K562 (cell line): ENCODE data around the gene FOXD3. TPM values are rescaled to one million over a fixed set of nuclear protein-coding genes. Genes with fewer than 3 reads are reported as not detected.
A peak's percentile ranks its signal among the peaks of the same experiment; 100 is the strongest.

ENCODE experiments used
- CBX1 ChIP-seq: sonication (generic); IDR thresholded peaks from 2 replicates; pipeline ENCODE4 v1.6.1; 2016; ENCODE audit warnings: antibody characterized with exemption, low read depth, mild to moderate bottlenecking
- CXXC5 ChIP-seq: fragments of 250-450 bp; sonication (Bioruptor Pico); IDR thresholded peaks from 2 replicates; pipeline ENCODE4 v1.8.0; 2022; ENCODE audit warnings: inconsistent platforms, mild to moderate bottlenecking, moderate library complexity
- DEAF1 ChIP-seq: fragments of 450-650 bp; formaldehyde crosslinking; IDR thresholded peaks from 2 replicates; pipeline ENCODE4 v1.4.0; 2020; ENCODE audit warnings: mild to moderate bottlenecking, moderate library complexity
- FOSL1 ChIP-seq: fragments of 200-800 bp; sonication (Bioruptor generic); conservative IDR thresholded peaks from 2 replicates; pipeline ENCODE4 v1.6.1; 2016; ENCODE audit warnings: missing genetic modification characterization, missing compliant biosample characterization
- FOXK1 ChIP-seq: sonication (generic); formaldehyde crosslinking; IDR thresholded peaks from 2 replicates; pipeline ENCODE4 v1.8.0; 2022; ENCODE audit warnings: missing genetic modification reagents, mild to moderate bottlenecking, borderline replicate concordance
- HNRNPL ChIP-seq: fragments of 200-400 bp; formaldehyde crosslinking; IDR thresholded peaks from 2 replicates; pipeline ENCODE4 v1.6.1; 2017; ENCODE audit warnings: low read depth, mild to moderate bottlenecking, low read length
- KAT7 ChIP-seq: sonication (generic); formaldehyde crosslinking; IDR thresholded peaks from 2 replicates; pipeline ENCODE4 v1.8.0; 2022; ENCODE audit warnings: missing genetic modification reagents, mild to moderate bottlenecking, borderline replicate concordance
- MTA3 ChIP-seq: fragments of 450-650 bp; formaldehyde crosslinking; IDR thresholded peaks from 2 replicates; pipeline ENCODE4 v1.6.1; 2017; ENCODE audit warnings: mild to moderate bottlenecking, borderline replicate concordance
- NFIC ChIP-seq: fragments of 450-650 bp; IDR thresholded peaks from 2 replicates; pipeline ENCODE4 v1.6.1; 2017; ENCODE audit warnings: mild to moderate bottlenecking, inconsistent platforms
- NR2C1 ChIP-seq, 2 experiments: fragments of 450-650 bp; IDR thresholded peaks; 2 replicates each; pipeline ENCODE4 v1.6.1; 2017; ENCODE audit warnings: mild to moderate bottlenecking in 2 of 2, antibody characterized with exemption in 1 of 2, inconsistent platforms in 1 of 2, missing compliant biosample characterization in 1 of 2, missing genetic modification characterization in 1 of 2
- POLR2G ChIP-seq: fragments of 200-400 bp; formaldehyde crosslinking; IDR thresholded peaks from 2 replicates; pipeline ENCODE4 v1.6.1; 2017; ENCODE audit warnings: low read depth, mild to moderate bottlenecking, antibody characterized with exemption, low read length, moderate library complexity
- PRMT5 ChIP-seq: sonication (generic); formaldehyde crosslinking; IDR thresholded peaks from 2 replicates; pipeline ENCODE4 v1.5.0; 2020; ENCODE audit warnings: missing genetic modification reagents
- RBFOX2 ChIP-seq: fragments of 200-400 bp; formaldehyde crosslinking; IDR thresholded peaks from 2 replicates; pipeline ENCODE4 v1.6.1; 2017; ENCODE audit warnings: low read depth, mild to moderate bottlenecking, low read length, moderate library complexity
- RCOR1 ChIP-seq, 2 experiments: IDR thresholded peaks; 2 replicates each; pipeline ENCODE4 v1.6.1; 2012; ENCODE audit warnings: low read depth in 2 of 2, low read length in 2 of 2, borderline replicate concordance in 1 of 2, improper control_type of control experiment in 1 of 2
- SIN3A ChIP-seq, 2 experiments: fragments of 150-350 bp in 1 of 2; IDR thresholded peaks; 2 replicates each; pipeline ENCODE4 v1.6.1; 2011 to 2016; ENCODE audit warnings: borderline replicate concordance in 2 of 2, low read depth in 2 of 2, low read length in 2 of 2, mild to moderate bottlenecking in 2 of 2, moderate library complexity in 2 of 2; ENCODE audit not compliant: control insufficient read depth in 1 of 2
- SMAD4 ChIP-seq: fragments of 250-450 bp; sonication (Bioruptor Pico); conservative IDR thresholded peaks from 2 replicates; pipeline ENCODE4 v1.8.0; 2021; ENCODE audit warnings: inconsistent platforms, mild to moderate bottlenecking, moderate library complexity
- XRCC5 ChIP-seq: fragments of 200-400 bp; formaldehyde crosslinking; IDR thresholded peaks from 2 replicates; pipeline ENCODE4 v1.6.1; 2017; ENCODE audit warnings: low read depth, mild to moderate bottlenecking, low read length
- polyA plus RNA-seq, 8 experiments: library from polyadenylated mRNA; depleted of rRNA in 4 of 8; stranded (reverse) in 5 of 8; unstranded in 3 of 8; fragments of >200 nt; fragmentation: Nextera tagmentation in 2 of 8; fragmentation: Illumina TruSeq in 1 of 8; extraction: Ambion mirVana in 2 of 8; extraction: Trizol in 1 of 8; gene quantifications; 2 replicates each; pipeline versions ENCODE4 v1.2.1 to v1.2.3, GENCODE V29; 2011 to 2014; ENCODE audit warnings: inconsistent platforms in 1 of 8, missing spikeins in 1 of 8
- total RNA-seq, 7 experiments: library from RNA; depleted of rRNA in 6 of 7; stranded (reverse); fragments of >200 nt in 6 of 7; fragmentation: Illumina TruSeq in 2 of 7; extraction: Trizol in 2 of 7; gene quantifications; 2 replicates each; pipeline versions ENCODE4 v1.2.1 to v1.2.3, GENCODE V29; 2011 to 2021; ENCODE audit warnings: low replicate concordance in 1 of 7
- TF ChIP-seq, protein P1 (sequence below): IDR thresholded peaks from 3 replicates; pipeline ENCODE4 v1.6.1; 2011; ENCODE audit warnings: borderline replicate concordance, mild to moderate bottlenecking; ENCODE audit not compliant: insufficient read length, insufficient read depth
- TF ChIP-seq, protein P2 (sequence below), 2 experiments: fragments of 450-650 bp; conservative IDR thresholded peaks; 2 replicates each; pipeline ENCODE4 v1.6.1; 2017; ENCODE audit warnings: mild to moderate bottlenecking in 2 of 2, moderate library complexity in 2 of 2
- TF ChIP-seq, protein P3 (sequence below): sonication (generic); formaldehyde crosslinking; IDR thresholded peaks from 2 replicates; pipeline ENCODE4 v1.8.0; 2023; ENCODE audit warnings: mild to moderate bottlenecking, missing genetic modification reagents

The FOXD3 gene
- total and polyA plus RNA-seq, 9 of the 15 experiments (the other 6 are each of a cell fraction or from before 2014, with no cell fraction given) = 0.06 to 0.45 (median 0.10) TPM; not detected in 2

DNA sequence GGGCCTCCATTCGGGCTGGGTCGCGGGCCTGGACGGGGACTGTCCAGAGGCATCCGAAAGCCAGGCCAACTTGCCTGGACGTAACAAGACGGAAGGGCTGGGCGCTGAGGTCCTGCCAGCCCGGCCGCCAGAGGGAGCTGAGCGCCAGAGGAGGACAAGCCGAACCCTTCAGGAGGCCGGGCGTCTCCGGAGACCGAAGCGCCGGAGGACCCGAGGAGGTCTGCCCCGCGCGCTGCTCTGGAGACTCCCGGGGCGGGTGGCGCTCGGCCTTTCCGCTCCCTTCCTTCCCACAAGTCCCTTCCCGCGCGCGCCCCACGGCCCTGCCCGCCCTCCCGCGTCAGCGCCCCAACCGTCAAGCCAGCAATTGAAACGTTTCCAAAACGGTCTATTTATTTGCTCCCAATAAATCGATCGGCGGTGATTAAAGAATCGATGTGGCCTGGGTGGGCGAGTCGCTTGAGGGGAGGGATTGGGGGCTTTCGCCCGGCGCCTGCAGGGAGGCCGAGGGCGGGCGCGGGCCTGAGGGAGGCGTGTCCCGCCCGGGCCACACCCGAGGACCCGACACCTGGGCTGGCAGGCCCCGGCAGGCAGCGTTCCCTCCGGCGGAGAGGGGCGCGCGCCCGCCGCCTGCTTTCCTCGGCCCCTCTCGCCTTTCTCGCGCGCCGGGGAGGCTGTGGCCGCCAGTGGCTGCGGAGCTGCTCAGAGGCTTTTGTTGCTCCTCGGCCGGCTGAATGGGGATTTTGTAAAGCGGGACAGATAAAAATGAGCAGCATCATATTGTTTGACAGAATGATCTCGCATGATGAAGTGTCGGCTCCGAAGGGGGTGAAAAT, 5.2 kb upstream of the FOXD3 start (continued):
- TF ChIP-seq, protein P1, sequence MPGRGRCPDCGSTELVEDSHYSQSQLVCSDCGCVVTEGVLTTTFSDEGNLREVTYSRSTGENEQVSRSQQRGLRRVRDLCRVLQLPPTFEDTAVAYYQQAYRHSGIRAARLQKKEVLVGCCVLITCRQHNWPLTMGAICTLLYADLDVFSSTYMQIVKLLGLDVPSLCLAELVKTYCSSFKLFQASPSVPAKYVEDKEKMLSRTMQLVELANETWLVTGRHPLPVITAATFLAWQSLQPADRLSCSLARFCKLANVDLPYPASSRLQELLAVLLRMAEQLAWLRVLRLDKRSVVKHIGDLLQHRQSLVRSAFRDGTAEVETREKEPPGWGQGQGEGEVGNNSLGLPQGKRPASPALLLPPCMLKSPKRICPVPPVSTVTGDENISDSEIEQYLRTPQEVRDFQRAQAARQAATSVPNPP = no peak
- TF ChIP-seq, protein P2, sequence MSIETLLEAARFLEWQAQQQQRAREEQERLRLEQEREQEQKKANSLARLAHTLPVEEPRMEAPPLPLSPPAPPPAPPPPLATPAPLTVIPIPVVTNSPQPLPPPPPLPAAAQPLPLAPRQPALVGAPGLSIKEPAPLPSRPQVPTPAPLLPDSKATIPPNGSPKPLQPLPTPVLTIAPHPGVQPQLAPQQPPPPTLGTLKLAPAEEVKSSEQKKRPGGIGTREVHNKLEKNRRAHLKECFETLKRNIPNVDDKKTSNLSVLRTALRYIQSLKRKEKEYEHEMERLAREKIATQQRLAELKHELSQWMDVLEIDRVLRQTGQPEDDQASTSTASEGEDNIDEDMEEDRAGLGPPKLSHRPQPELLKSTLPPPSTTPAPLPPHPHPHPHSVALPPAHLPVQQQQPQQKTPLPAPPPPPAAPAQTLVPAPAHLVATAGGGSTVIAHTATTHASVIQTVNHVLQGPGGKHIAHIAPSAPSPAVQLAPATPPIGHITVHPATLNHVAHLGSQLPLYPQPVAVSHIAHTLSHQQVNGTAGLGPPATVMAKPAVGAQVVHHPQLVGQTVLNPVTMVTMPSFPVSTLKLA (conservative IDR thresholded peaks at IDR 0.05) = 0 out of 4 replicates have a peak, but pooled peaks of 1 of the 2 experiments have one; percentile 23
- TF ChIP-seq CXXC5 (CRISPR knock-in tag) (peak; percentile 66), DEAF1 (CRISPR knock-in tag) (peak; percentile 82), MTA3 (peak; percentile 37; the same call in 1 of the 2 replicates), SMAD4 (CRISPR knock-in tag) (no peak), XRCC5 (peak; percentile 27; the same call in 1 of the 2 replicates), RCOR1 (IDR thresholded peaks at IDR 0.05; ENCODE audit: borderline replicate concordance in 1 of 2, low read depth in 2 of 2, low read length in 2 of 2) (peak in 1 of 2 experiments; percentile 54; a peak in 1 of 4 replicates), KAT7 (CRISPR knock-in tag) (peak; percentile 26; the same call in 1 of the 2 replicates), NFIC (peak; percentile 75), FOSL1 (tag) (0 out of 2 replicates have a peak, but pooled peaks have one; percentile 19), NR2C1 (IDR thresholded peaks at IDR 0.05) (no peak), NR2C1 (tag; IDR thresholded peaks at IDR 0.05) (no peak), FOXK1 (CRISPR knock-in tag) (0 out of 2 replicates have a peak, but pooled peaks have one; percentile 65), CBX1 (0 out of 2 replicates have a peak, but pooled peaks have one; percentile 49), PRMT5 (CRISPR knock-in tag) (no peak), POLR2G (peak; percentile 68), SIN3A (IDR thresholded peaks at IDR 0.05; ENCODE audit: borderline replicate concordance in 2 of 2, control insufficient read depth in 1 of 2, low read depth in 2 of 2, low read length in 2 of 2) (peak in 1 of 2 experiments; percentile 16; a peak in 1 of 4 replicates), RBFOX2 (peak; percentile 45), HNRNPL (no peak)
- TF ChIP-seq, protein P3, sequence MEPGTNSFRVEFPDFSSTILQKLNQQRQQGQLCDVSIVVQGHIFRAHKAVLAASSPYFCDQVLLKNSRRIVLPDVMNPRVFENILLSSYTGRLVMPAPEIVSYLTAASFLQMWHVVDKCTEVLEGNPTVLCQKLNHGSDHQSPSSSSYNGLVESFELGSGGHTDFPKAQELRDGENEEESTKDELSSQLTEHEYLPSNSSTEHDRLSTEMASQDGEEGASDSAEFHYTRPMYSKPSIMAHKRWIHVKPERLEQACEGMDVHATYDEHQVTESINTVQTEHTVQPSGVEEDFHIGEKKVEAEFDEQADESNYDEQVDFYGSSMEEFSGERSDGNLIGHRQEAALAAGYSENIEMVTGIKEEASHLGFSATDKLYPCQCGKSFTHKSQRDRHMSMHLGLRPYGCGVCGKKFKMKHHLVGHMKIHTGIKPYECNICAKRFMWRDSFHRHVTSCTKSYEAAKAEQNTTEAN = 0 out of 2 replicates have a peak, but pooled peaks have one; percentile 51
